RWPE2 (cell line): ENCODE measurements around the gene PROS1.

Experiments used
- ATAC-seq: fragments of 200-7000 bp; cut with Tn5 transposase; 3 replicates; pipeline ENCODE4 v1.9.1; 2021; ENCODE audit warnings: low read depth
- DNase-seq: peaks from one replicate; pipeline ENCODE4 v3.0.0-alpha.2; 2020; ENCODE audit warnings: low spot score
- H3K27ac ChIP-seq: fragments of 450-650 bp; 2 replicates; pipeline ENCODE4 v1.5.1; 2017; ENCODE audit warnings: mild to moderate bottlenecking; ENCODE audit not compliant: poor library complexity, severe bottlenecking
- H3K27me3 ChIP-seq: fragments of 250-450 bp; sonication (Bioruptor Pico); 2 replicates; pipeline ENCODE4 v1.5.1; 2021; ENCODE audit warnings: mild to moderate bottlenecking, moderate library complexity; ENCODE audit not compliant: insufficient read depth, poor library complexity, severe bottlenecking
- H3K36me3 ChIP-seq: fragments of 250-450 bp; sonication (Bioruptor Pico); 2 replicates; pipeline ENCODE4 v1.5.1; 2020; ENCODE audit warnings: low read depth, mild to moderate bottlenecking, moderate library complexity
- H3K4me1 ChIP-seq: fragments of 250-450 bp; sonication (Bioruptor Pico); 2 replicates; pipeline ENCODE4 v1.5.1; 2021; ENCODE audit warnings: mild to moderate bottlenecking, moderate library complexity; ENCODE audit not compliant: insufficient read depth, poor library complexity, severe bottlenecking
- H3K4me3 ChIP-seq: fragments of 250-450 bp; sonication (Bioruptor Pico); 2 replicates; pipeline ENCODE4 v1.5.1; 2021; ENCODE audit warnings: mild to moderate bottlenecking, moderate library complexity; ENCODE audit not compliant: severe bottlenecking
- H3K9me3 ChIP-seq: fragments of 250-450 bp; sonication (Bioruptor Pico); 2 replicates; pipeline ENCODE4 v1.5.1; 2021; ENCODE audit warnings: mild to moderate bottlenecking, moderate library complexity; ENCODE audit not compliant: severe bottlenecking
- TF ChIP-seq, protein P1 (sequence below): fragments of 450-650 bp; IDR thresholded peaks from one replicate; pipeline ENCODE4 v1.5.1; 2017; ENCODE audit warnings: mild to moderate bottlenecking, moderate library complexity; ENCODE audit not compliant: poor library complexity, severe bottlenecking

PROS1 gene

DNA sequence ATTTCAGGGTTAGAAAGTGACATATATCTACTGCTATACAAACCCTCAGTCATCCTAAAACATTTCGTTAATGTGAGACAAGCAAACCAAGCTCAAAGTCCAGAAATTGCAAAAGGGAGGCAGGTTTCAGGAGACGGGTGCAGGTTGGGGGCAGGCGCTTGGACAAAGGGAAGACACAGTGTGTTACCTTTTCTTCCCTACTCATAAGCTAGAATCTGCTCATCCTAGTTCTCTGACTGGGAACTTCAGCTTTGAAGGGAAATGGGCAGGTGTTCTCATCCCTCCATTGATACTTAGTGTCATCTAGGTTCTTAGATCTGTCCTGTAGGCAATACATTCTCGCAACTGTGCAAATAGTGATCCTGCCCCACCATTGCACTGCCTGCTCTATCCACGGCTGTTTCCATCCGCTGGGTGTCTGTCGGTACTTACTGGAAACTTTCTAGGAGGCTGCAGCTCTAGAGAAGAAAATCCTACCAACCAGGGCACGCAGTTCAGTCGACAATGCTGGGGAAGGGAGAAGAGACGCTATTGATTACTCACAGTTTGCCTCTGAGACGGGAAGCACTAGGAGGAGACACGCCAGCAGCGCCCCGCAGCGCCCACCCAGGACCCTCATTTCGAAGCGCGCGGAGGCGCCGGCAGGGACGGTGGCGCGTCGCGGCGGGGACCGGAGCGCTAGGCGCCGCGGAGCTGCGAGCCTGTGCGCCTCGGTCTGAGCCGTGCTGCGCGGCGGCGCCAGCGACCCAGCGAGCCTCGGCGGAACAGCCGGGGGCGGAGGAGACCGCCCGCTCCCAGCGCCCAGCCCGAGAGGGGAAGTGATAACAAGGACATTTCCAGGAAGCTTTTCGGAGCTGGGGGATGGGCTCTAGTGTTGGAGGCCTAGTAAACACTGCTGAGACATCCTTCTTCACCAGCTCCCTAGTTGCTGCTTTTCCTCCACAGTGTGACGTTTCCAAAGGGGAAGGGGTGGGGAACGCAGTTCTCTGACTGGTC lies at the start of gene PROS1:
PROS1 (minus strand) TSS at position 766 of the 996 bp plus-strand sequence; CDS start at position 619, 147 bp downstream.
- H3K4me3 ChIP-seq: peak within 1 kb of the TSS; percentile 38
- TF ChIP-seq, protein P1, sequence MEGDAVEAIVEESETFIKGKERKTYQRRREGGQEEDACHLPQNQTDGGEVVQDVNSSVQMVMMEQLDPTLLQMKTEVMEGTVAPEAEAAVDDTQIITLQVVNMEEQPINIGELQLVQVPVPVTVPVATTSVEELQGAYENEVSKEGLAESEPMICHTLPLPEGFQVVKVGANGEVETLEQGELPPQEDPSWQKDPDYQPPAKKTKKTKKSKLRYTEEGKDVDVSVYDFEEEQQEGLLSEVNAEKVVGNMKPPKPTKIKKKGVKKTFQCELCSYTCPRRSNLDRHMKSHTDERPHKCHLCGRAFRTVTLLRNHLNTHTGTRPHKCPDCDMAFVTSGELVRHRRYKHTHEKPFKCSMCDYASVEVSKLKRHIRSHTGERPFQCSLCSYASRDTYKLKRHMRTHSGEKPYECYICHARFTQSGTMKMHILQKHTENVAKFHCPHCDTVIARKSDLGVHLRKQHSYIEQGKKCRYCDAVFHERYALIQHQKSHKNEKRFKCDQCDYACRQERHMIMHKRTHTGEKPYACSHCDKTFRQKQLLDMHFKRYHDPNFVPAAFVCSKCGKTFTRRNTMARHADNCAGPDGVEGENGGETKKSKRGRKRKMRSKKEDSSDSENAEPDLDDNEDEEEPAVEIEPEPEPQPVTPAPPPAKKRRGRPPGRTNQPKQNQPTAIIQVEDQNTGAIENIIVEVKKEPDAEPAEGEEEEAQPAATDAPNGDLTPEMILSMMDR: peak; percentile 30
- no peaks in the 10 kb centered on the region for H3K36me3 ChIP-seq
- no peak within 1 kb of the TSS for H3K27ac ChIP-seq
- DNase-seq (no peak), ATAC-seq (peak; percentile 80)
- H3K27me3 ChIP-seq: no peaks in the 10 kb centered on the region
- H3K4me1 ChIP-seq: peaks cover 4% of the 10 kb centered on the region
- no peaks in the 10 kb centered on the region for H3K9me3 ChIP-seq

DNA sequence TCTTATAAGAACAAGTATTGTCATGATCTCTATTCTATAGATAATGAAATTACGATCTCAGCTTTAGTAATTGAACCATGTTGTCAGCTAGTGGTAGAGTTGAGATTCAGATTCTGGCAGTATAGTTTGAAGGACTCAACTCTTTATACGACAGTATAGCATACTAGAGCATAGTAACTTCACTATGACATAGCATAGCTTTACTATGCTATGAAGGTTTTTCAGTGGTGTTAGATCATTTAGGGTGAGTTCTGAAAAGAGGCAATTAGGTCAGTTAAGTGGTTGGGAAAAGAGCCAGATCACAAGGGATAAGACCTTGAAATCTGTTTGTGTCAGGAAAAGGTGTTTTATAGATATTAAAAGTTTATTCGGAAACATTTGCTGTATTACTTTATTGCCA lies 46.6 kb upstream of the PROS1 start:
- ATAC-seq (no peak), DNase-seq (no peak)
- H3K4me1 ChIP-seq: no peaks in the 10 kb centered on the region
- no peak overlapping the region for H3K4me3 ChIP-seq
- no peaks in the 10 kb centered on the region for H3K27me3 ChIP-seq
- no peak overlapping the region for H3K27ac ChIP-seq
- H3K9me3 ChIP-seq: no peaks in the 10 kb centered on the region
- TF ChIP-seq, protein P1: no peak
- peaks cover 6% of the 10 kb centered on the region for H3K36me3 ChIP-seq

DNA sequence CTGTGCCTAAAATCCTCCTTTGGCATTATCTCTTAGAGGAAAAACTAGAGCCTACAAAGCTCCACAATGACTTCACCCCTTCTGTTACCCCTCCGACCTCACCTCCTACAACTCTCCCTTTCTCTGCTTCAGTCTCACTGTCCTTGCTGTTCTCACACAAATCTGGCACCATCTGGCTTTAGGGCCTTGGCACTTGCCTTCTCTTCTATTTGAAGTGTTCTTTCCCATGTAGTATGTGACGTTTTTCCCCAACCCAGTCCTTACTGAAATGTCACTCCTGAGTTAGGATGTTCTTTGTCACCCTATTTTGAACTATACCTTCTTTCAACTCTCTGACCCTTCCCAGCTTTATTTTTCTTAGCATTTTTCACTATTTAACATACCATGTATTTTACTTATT lies 46.0 kb upstream of the PROS1 start:
- Histone ChIP-seq H3K36me3 (peaks cover 6% of the 10 kb centered on the region), H3K4me1 (no peaks in the 10 kb centered on the region), H3K4me3 (no peak overlapping the region), H3K27me3 (no peaks in the 10 kb centered on the region), H3K27ac (no peak overlapping the region), H3K9me3 (no peaks in the 10 kb centered on the region)
- DNase-seq (no peak), ATAC-seq (no peak)
- TF ChIP-seq, protein P1: no peak

DNA sequence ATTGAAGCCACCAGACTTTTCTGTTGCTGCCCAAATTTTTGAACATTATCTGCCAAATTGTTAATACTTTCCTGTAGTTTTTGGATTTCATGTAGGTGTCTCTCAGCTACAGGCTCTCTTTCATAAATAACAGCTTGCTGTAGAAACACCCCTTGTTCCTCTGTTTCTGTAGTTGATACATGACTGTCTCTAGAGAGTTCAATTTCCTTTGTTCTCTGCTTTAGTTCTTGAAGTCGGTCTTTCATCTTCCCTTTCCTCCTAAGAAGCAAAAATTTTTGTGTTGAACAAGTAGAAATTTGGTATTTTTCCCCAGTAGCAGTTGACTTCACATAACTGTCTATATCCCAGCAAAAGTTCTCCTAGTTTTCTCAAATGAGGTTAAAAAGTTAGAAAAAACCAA lies 41.3 kb upstream of the PROS1 start:
- DNase-seq (no peak), ATAC-seq (no peak)
- Histone ChIP-seq H3K27ac (no peak overlapping the region), H3K9me3 (no peaks in the 10 kb centered on the region), H3K4me3 (no peak overlapping the region), H3K4me1 (no peaks in the 10 kb centered on the region), H3K36me3 (peaks cover 5% of the 10 kb centered on the region; the same call in 1 of the 2 replicates), H3K27me3 (no peaks in the 10 kb centered on the region)
- TF ChIP-seq, protein P1: no peak

DNA sequence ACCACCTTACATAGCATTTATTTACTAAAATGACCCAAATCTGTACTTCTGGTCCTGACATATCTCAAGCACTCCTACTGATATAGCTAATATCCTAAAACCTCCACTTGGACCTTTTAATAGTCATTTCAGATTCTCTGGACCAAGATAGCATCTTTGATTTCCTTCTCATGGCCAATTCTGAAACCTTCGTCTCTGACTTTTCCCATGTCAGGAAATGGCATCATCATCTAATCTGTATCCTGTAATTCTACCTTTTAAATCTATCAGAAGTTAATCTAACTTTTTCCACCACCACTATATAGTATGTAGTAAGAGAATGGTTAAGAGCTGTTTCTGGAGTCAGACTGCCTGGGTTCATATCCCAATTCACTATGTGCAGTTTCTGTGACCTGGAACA lies 38.5 kb upstream of the PROS1 start:
- Histone ChIP-seq H3K4me3 (no peak overlapping the region), H3K9me3 (no peaks in the 10 kb centered on the region), H3K27ac (no peak overlapping the region), H3K4me1 (no peaks in the 10 kb centered on the region), H3K27me3 (no peaks in the 10 kb centered on the region), H3K36me3 (peaks cover 5% of the 10 kb centered on the region; the same call in 1 of the 2 replicates)
- DNase-seq (no peak), ATAC-seq (no peak)
- TF ChIP-seq, protein P1: no peak
